ENCODE results near the gene IGFBPL1.
"Not testable (repeated sequence)": the region's sequence is repeated elsewhere in the genome, so short reads cannot be mapped to it uniquely, and the experiment has no call there.

The IGFBPL1 gene

GRCh38 chr9:38380230-38380871, 43.9 kb downstream of the IGFBPL1 start:
- peaks cover 2 to 6% of the 10 kb centered on the region in 2 donors for H3K9me3 ChIP-seq (replicated peaks in 1 of 2; ENCODE audit: control insufficient read depth in 2 of 2, insufficient read depth in 1 of 2, low read depth in 1 of 2, low read length in 2 of 2)
- no peak overlapping the region for H3K4ac ChIP-seq (ENCODE audit: low read length)
- no peak overlapping the region for H3K9ac ChIP-seq (ENCODE audit: low read depth, low read length, poor library complexity)
- H3K36me3 ChIP-seq (replicated peaks in 1 of 2; ENCODE audit: control insufficient read depth in 2 of 2, insufficient read depth in 2 of 2, low read length in 2 of 2), result no peaks in the 10 kb centered on the region
- peak overlapping the region; percentile 21 for H3K4me2 ChIP-seq (ENCODE audit: insufficient read depth, low read length, poor library complexity, severe bottlenecking)
- H4K8ac ChIP-seq (ENCODE audit: low read depth, low read length), result no peak overlapping the region
- no peak overlapping the region for H3K18ac ChIP-seq (ENCODE audit: low read length)
- H4K91ac ChIP-seq (ENCODE audit: low read depth, low read length, poor library complexity), result no peak overlapping the region
- H3K27me3 ChIP-seq (ENCODE audit: control insufficient read depth in 3 of 3, insufficient read depth in 3 of 3, low read depth in 1 of 3, low read length in 3 of 3), result peaks cover 0 to 9% (median 2%) of the 10 kb centered on the region in 3 experiments
- H3K79me1 ChIP-seq (ENCODE audit: low read depth, low read length), result no peaks in the 10 kb centered on the region
- H3K27ac ChIP-seq (replicated peaks; ENCODE audit: low read length), result peak overlapping the region; percentile 68
- no peak overlapping the region for H2AK5ac ChIP-seq (ENCODE audit: low read depth, low read length)
- H3K4me1 ChIP-seq (ENCODE audit: control insufficient read depth in 2 of 2, insufficient read depth in 1 of 2, low read depth in 1 of 2, low read length in 2 of 2), result peaks cover 14 to 29% of the 10 kb centered on the region in 2 donors
- H2BK5ac ChIP-seq (ENCODE audit: low read length), result no peak overlapping the region
- H2BK12ac ChIP-seq (ENCODE audit: low read length), result no peak overlapping the region
- H2BK120ac ChIP-seq (ENCODE audit: low read depth, low read length), result no peak overlapping the region
- H3K4me3 ChIP-seq (ENCODE audit: low read length in 2 of 2), result no peak overlapping the region
- peak overlapping the region; percentile 80 for H2AFZ ChIP-seq (ENCODE audit: low read length)
- no peak for DNase-seq (ENCODE audit: low spot score)
- no peak overlapping the region for H3K14ac ChIP-seq (ENCODE audit: low read length)
- no CpG with 5 or more reads among the region's 6 CpGs for WGBS, 2 donors (ENCODE audit: extremely low coverage in 2 of 2, insufficient read length in 2 of 2, insufficient replicate concordance in 1 of 2)
- H3K23ac ChIP-seq (ENCODE audit: low read depth, low read length, poor library complexity), result no peak overlapping the region
- no peak overlapping the region for H2BK15ac ChIP-seq (ENCODE audit: low read length)

GRCh38 chr9:38377336-38378083, 46.7 kb downstream of the IGFBPL1 start:
- H2AK5ac ChIP-seq (ENCODE audit: low read depth, low read length); H3K4me3 ChIP-seq (ENCODE audit: low read length in 2 of 2); H2BK120ac ChIP-seq (ENCODE audit: low read depth, low read length); H3K27me3 ChIP-seq (ENCODE audit: control insufficient read depth in 3 of 3, insufficient read depth in 3 of 3, low read depth in 1 of 3, low read length in 3 of 3); H3K27ac ChIP-seq (replicated peaks; ENCODE audit: low read length); H3K9me3 ChIP-seq (replicated peaks in 1 of 2; ENCODE audit: control insufficient read depth in 2 of 2, insufficient read depth in 1 of 2, low read depth in 1 of 2, low read length in 2 of 2); H4K91ac ChIP-seq (ENCODE audit: low read depth, low read length, poor library complexity); H3K4ac ChIP-seq (ENCODE audit: low read length); H3K4me2 ChIP-seq (ENCODE audit: insufficient read depth, low read length, poor library complexity, severe bottlenecking); H2BK15ac ChIP-seq (ENCODE audit: low read length); H3K9ac ChIP-seq (ENCODE audit: low read depth, low read length, poor library complexity); H3K36me3 ChIP-seq (replicated peaks in 1 of 2; ENCODE audit: control insufficient read depth in 2 of 2, insufficient read depth in 2 of 2, low read length in 2 of 2); H2BK12ac ChIP-seq (ENCODE audit: low read length); H2BK5ac ChIP-seq (ENCODE audit: low read length); H2AFZ ChIP-seq (ENCODE audit: low read length); DNase-seq (ENCODE audit: low spot score); H3K14ac ChIP-seq (ENCODE audit: low read length); H4K8ac ChIP-seq (ENCODE audit: low read depth, low read length); H3K23ac ChIP-seq (ENCODE audit: low read depth, low read length, poor library complexity); H3K79me1 ChIP-seq (ENCODE audit: low read depth, low read length): not testable (repeated sequence)
- no CpG with 5 or more reads among the region's 42 CpGs for WGBS, 2 donors (ENCODE audit: extremely low coverage in 2 of 2, insufficient read length in 2 of 2, insufficient replicate concordance in 1 of 2)
- Histone ChIP-seq H3K18ac (ENCODE audit: low read length) (peak overlapping the region; percentile 49), H3K4me1 (ENCODE audit: control insufficient read depth in 2 of 2, insufficient read depth in 1 of 2, low read depth in 1 of 2, low read length in 2 of 2) (peaks cover 14 to 35% of the 10 kb centered on the region in 2 donors)

GRCh38 chr9:38376021-38376670, 48.1 kb downstream of the IGFBPL1 start:
- H3K9ac ChIP-seq (ENCODE audit: low read depth, low read length, poor library complexity), result no peak overlapping the region
- H3K4me2 ChIP-seq (ENCODE audit: insufficient read depth, low read length, poor library complexity, severe bottlenecking), result no peak overlapping the region
- H3K14ac ChIP-seq (ENCODE audit: low read length), result no peak overlapping the region
- peaks cover 0 to 2% (median 0%) of the 10 kb centered on the region in 3 experiments for H3K27me3 ChIP-seq (ENCODE audit: control insufficient read depth in 3 of 3, insufficient read depth in 3 of 3, low read depth in 1 of 3, low read length in 3 of 3)
- H2AK5ac ChIP-seq (ENCODE audit: low read depth, low read length), result no peak overlapping the region
- H3K4ac ChIP-seq (ENCODE audit: low read length), result no peak overlapping the region
- no peak for DNase-seq (ENCODE audit: low spot score)
- no peak overlapping the region for H3K4me3 ChIP-seq (ENCODE audit: low read length in 2 of 2)
- H3K79me1 ChIP-seq (ENCODE audit: low read depth, low read length), result no peaks in the 10 kb centered on the region
- H3K36me3 ChIP-seq (replicated peaks in 1 of 2; ENCODE audit: control insufficient read depth in 2 of 2, insufficient read depth in 2 of 2, low read length in 2 of 2), result no peaks in the 10 kb centered on the region
- no peak overlapping the region for H4K91ac ChIP-seq (ENCODE audit: low read depth, low read length, poor library complexity)
- no peak overlapping the region for H4K8ac ChIP-seq (ENCODE audit: low read depth, low read length)
- H3K18ac ChIP-seq (ENCODE audit: low read length), result no peak overlapping the region
- no CpG with 5 or more reads among the region's 9 CpGs for WGBS, 2 donors (ENCODE audit: extremely low coverage in 2 of 2, insufficient read length in 2 of 2, insufficient replicate concordance in 1 of 2)
- peaks cover 7 to 31% of the 10 kb centered on the region in 2 donors for H3K4me1 ChIP-seq (ENCODE audit: control insufficient read depth in 2 of 2, insufficient read depth in 1 of 2, low read depth in 1 of 2, low read length in 2 of 2)
- H2BK5ac ChIP-seq (ENCODE audit: low read length), result no peak overlapping the region
- H3K9me3 ChIP-seq (replicated peaks in 1 of 2; ENCODE audit: control insufficient read depth in 2 of 2, insufficient read depth in 1 of 2, low read depth in 1 of 2, low read length in 2 of 2), result no peaks in the 10 kb centered on the region
- no peak overlapping the region for H2BK12ac ChIP-seq (ENCODE audit: low read length)
- H2AFZ ChIP-seq (ENCODE audit: low read length), result peak overlapping the region; percentile 72
- no peak overlapping the region for H2BK15ac ChIP-seq (ENCODE audit: low read length)
- no peak overlapping the region for H3K27ac ChIP-seq (replicated peaks; ENCODE audit: low read length)
- no peak overlapping the region for H2BK120ac ChIP-seq (ENCODE audit: low read depth, low read length)
- H3K23ac ChIP-seq (ENCODE audit: low read depth, low read length, poor library complexity), result no peak overlapping the region

DNA sequence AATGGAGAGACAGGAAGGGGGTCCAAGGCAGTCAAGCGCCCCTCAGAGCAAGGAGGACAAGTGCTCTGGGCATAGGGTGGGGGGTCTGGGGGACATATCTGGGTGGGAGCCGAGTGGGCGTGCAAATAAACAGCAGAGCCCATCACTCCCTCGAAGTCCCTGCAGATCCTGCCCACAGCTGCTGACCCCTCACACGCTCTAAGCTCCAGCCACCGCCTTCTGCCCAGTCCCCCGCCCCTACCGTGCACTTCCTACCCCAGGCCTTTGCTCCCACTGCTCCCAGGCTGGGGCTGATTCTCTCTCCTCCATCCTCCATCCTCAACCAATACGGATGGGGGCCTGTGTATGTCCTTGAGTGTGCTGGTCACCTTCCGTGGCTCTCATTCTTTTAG, 48.7 kb downstream of the IGFBPL1 start:
- WGBS, 2 donors (ENCODE audit: extremely low coverage in 2 of 2, insufficient read length in 2 of 2, insufficient replicate concordance in 1 of 2), result no CpG with 5 or more reads among the region's 10 CpGs
- peaks cover 4 to 25% of the 10 kb centered on the region in 2 donors for H3K4me1 ChIP-seq (ENCODE audit: control insufficient read depth in 2 of 2, insufficient read depth in 1 of 2, low read depth in 1 of 2, low read length in 2 of 2)
- no peak overlapping the region for H3K9ac ChIP-seq (ENCODE audit: low read depth, low read length, poor library complexity)
- H3K18ac ChIP-seq (ENCODE audit: low read length), result peak overlapping the region; percentile 13
- no peak overlapping the region for H2BK5ac ChIP-seq (ENCODE audit: low read length)
- peak overlapping the region; percentile 34 for H3K23ac ChIP-seq (ENCODE audit: low read depth, low read length, poor library complexity)
- H2BK15ac ChIP-seq (ENCODE audit: low read length), result no peak overlapping the region
- no peak overlapping the region for H4K8ac ChIP-seq (ENCODE audit: low read depth, low read length)
- no peaks in the 10 kb centered on the region for H3K9me3 ChIP-seq (replicated peaks in 1 of 2; ENCODE audit: control insufficient read depth in 2 of 2, insufficient read depth in 1 of 2, low read depth in 1 of 2, low read length in 2 of 2)
- no peak overlapping the region for H3K27ac ChIP-seq (replicated peaks; ENCODE audit: low read length)
- H3K4ac ChIP-seq (ENCODE audit: low read length), result no peak overlapping the region
- H2BK12ac ChIP-seq (ENCODE audit: low read length), result no peak overlapping the region
- no peaks in the 10 kb centered on the region for H3K79me1 ChIP-seq (ENCODE audit: low read depth, low read length)
- H3K4me2 ChIP-seq (ENCODE audit: insufficient read depth, low read length, poor library complexity, severe bottlenecking), result no peak overlapping the region
- H3K27me3 ChIP-seq (ENCODE audit: control insufficient read depth in 3 of 3, insufficient read depth in 3 of 3, low read depth in 1 of 3, low read length in 3 of 3), result peaks cover 0 to 2% (median 0%) of the 10 kb centered on the region in 3 experiments
- no peaks in the 10 kb centered on the region for H3K36me3 ChIP-seq (replicated peaks in 1 of 2; ENCODE audit: control insufficient read depth in 2 of 2, insufficient read depth in 2 of 2, low read length in 2 of 2)
- DNase-seq (ENCODE audit: low spot score), result no peak
- no peak overlapping the region for H2AK5ac ChIP-seq (ENCODE audit: low read depth, low read length)
- H3K14ac ChIP-seq (ENCODE audit: low read length), result no peak overlapping the region
- no peak overlapping the region for H2BK120ac ChIP-seq (ENCODE audit: low read depth, low read length)
- no peak overlapping the region for H4K91ac ChIP-seq (ENCODE audit: low read depth, low read length, poor library complexity)
- H3K4me3 ChIP-seq (ENCODE audit: low read length in 2 of 2), result no peak overlapping the region
- H2AFZ ChIP-seq (ENCODE audit: low read length), result peak overlapping the region; percentile 72
